IMR-90 (cell line): ENCODE measurements around the gene CDH9. TPM values are rescaled to one million over a fixed set of nuclear protein-coding genes. Genes with fewer than 3 reads are reported as not detected.

Experiments
- ATAC-seq: fragments of 200-7000 bp; cut with Tn5 transposase; 2 replicates; pipeline ENCODE4 v1.9.1; 2020; ENCODE audit warnings: low read depth, mild to moderate bottlenecking, moderate library complexity
- BruUV-seq: library from RNA; stranded (reverse); fragments of 400-500 nt; replicated peaks from 2 replicates; lab custom pipeline; 2021; lab: Mats Ljungman, UMichigan
- CTCF ChIA-PET: fragments of 300-600 bp; formaldehyde crosslinking; extraction: SDS; loops from one replicate; lab custom pipeline; 2021; ENCODE audit warnings: antibody characterized with exemption; lab: Yijun Ruan, JAX
- POLR2A ChIA-PET: fragments of 300-600 bp; sonication (Branson Sonifier 250); formaldehyde crosslinking; loops from one replicate; lab custom pipeline; 2022; ENCODE audit warnings: antibody characterized with exemption; ENCODE audit not compliant: unreplicated experiment; lab: Charles Lee
- DNase-seq: peaks from one replicate; pipeline ENCODE4 v3.0.0; 2013
- H2AFZ ChIP-seq: replicated peaks from 2 replicates; pipeline ENCODE3; 2013; ENCODE audit warnings: low read length, mild to moderate bottlenecking; ENCODE audit not compliant: poor library complexity
- H2AK5ac ChIP-seq: 2 replicates; pipeline ENCODE4 v1.6.1; 2013; ENCODE audit warnings: low read depth, low read length, inconsistent platforms
- H2AK9ac ChIP-seq: replicated peaks from 2 replicates; pipeline ENCODE3; 2013; ENCODE audit warnings: mild to moderate bottlenecking, low read depth, low read length, moderate library complexity; ENCODE audit not compliant: poor library complexity
- H2BK120ac ChIP-seq: 2 replicates; pipeline ENCODE4 v1.6.1; 2013; ENCODE audit warnings: low read depth, low read length, inconsistent platforms
- H2BK15ac ChIP-seq: 3 replicates; pipeline ENCODE4 v1.6.1; 2013; ENCODE audit warnings: low read depth, low read length, inconsistent platforms
- H2BK20ac ChIP-seq: 2 replicates; pipeline ENCODE4 v1.6.1; 2013; ENCODE audit warnings: low read depth, mild to moderate bottlenecking, inconsistent platforms, low read length, moderate library complexity
- H2BK5ac ChIP-seq: 2 replicates; pipeline ENCODE4 v1.6.1; 2013; ENCODE audit warnings: mild to moderate bottlenecking, low read depth, low read length, inconsistent platforms; ENCODE audit not compliant: poor library complexity, severe bottlenecking
- H3K14ac ChIP-seq: replicated peaks from 2 replicates; pipeline ENCODE4 v1.6.1; 2013; ENCODE audit warnings: low read depth, low read length, inconsistent platforms
- H3K18ac ChIP-seq: 2 replicates; pipeline ENCODE4 v1.6.1; 2013; ENCODE audit warnings: low read depth, low read length, control low read depth
- H3K23ac ChIP-seq: 2 replicates; pipeline ENCODE4 v1.6.1; 2013; ENCODE audit warnings: low read depth, low read length, inconsistent platforms
- H3K27ac ChIP-seq: 2 replicates; pipeline ENCODE4 v1.5.1; 2013; ENCODE audit warnings: mild to moderate bottlenecking, control low read depth, low read length; ENCODE audit not compliant: insufficient read depth
- H3K27me3 ChIP-seq: 2 replicates; pipeline ENCODE4 v1.6.1; 2013; ENCODE audit warnings: low read length; ENCODE audit not compliant: control insufficient read depth, insufficient read depth
- H3K36me3 ChIP-seq: 2 replicates; pipeline ENCODE4 v1.6.1; 2013; ENCODE audit warnings: low read length, mixed read lengths; ENCODE audit not compliant: control insufficient read depth, insufficient read depth
- H3K4ac ChIP-seq: 2 replicates; pipeline ENCODE4 v1.6.1; 2013; ENCODE audit warnings: low read depth, low read length, inconsistent platforms
- H3K4me1 ChIP-seq: 2 replicates; pipeline ENCODE4 v1.6.1; 2013; ENCODE audit warnings: low read length, mixed read lengths; ENCODE audit not compliant: control insufficient read depth, insufficient read depth
- H3K4me2 ChIP-seq: 2 replicates; pipeline ENCODE4 v1.6.1; 2013; ENCODE audit warnings: low read depth, mild to moderate bottlenecking, control low read depth, low read length, moderate library complexity
- H3K4me3 ChIP-seq: 2 replicates; pipeline ENCODE4 v1.5.1; 2013; ENCODE audit warnings: low read depth, mild to moderate bottlenecking, control low read depth, low read length, moderate library complexity; ENCODE audit not compliant: insufficient read depth
- H3K56ac ChIP-seq: 2 replicates; pipeline ENCODE4 v1.6.1; 2013; ENCODE audit warnings: low read length, inconsistent platforms; ENCODE audit not compliant: insufficient read depth; ENCODE audit errors: extremely low read depth
- H3K79me1 ChIP-seq, 2 experiments: 2 replicates each; pipeline ENCODE4 v1.6.1; 2013; ENCODE audit warnings: low read length in 2 of 2, inconsistent platforms in 1 of 2, low read depth in 1 of 2
- H3K9ac ChIP-seq: 2 replicates; pipeline ENCODE4 v1.6.1; 2013; ENCODE audit warnings: low read depth, low read length, control low read depth
- H3K9me1 ChIP-seq: 2 replicates; pipeline ENCODE4 v1.6.1; 2013; ENCODE audit warnings: low read length, inconsistent platforms; ENCODE audit not compliant: insufficient read depth
- H3K9me3 ChIP-seq: 2 replicates; pipeline ENCODE4 v1.6.1; 2013; ENCODE audit warnings: low read length; ENCODE audit not compliant: control insufficient read depth, insufficient read depth
- H4K20me1 ChIP-seq: 2 replicates; pipeline ENCODE4 v1.6.1; 2013; ENCODE audit warnings: low read length, inconsistent platforms; ENCODE audit not compliant: insufficient read depth
- H4K5ac ChIP-seq: 2 replicates; pipeline ENCODE4 v1.6.1; 2013; ENCODE audit warnings: mild to moderate bottlenecking, low read depth, low read length, control low read depth
- H4K8ac ChIP-seq, 2 experiments: 2 replicates each; pipeline ENCODE4 v1.6.1; 2013; ENCODE audit warnings: low read depth in 2 of 2, low read length in 2 of 2, control low read depth in 1 of 2, inconsistent platforms in 1 of 2
- H4K91ac ChIP-seq: 2 replicates; pipeline ENCODE4 v1.6.1; 2013; ENCODE audit warnings: low read depth, low read length, inconsistent platforms; ENCODE audit not compliant: insufficient read depth
- FOS ChIP-seq: fragments of 150-350 bp; IDR thresholded peaks from 2 replicates; pipeline ENCODE4 v1.6.1; 2016; ENCODE audit warnings: low read depth, low read length
- RAD21 ChIP-seq: IDR thresholded peaks from 2 replicates; pipeline ENCODE4 v1.6.1; 2012; ENCODE audit warnings: low read length, improper control_type of control experiment
- RFX5 ChIP-seq: IDR thresholded peaks from 2 replicates; pipeline ENCODE4 v1.8.0; 2012; ENCODE audit warnings: low read depth, mild to moderate bottlenecking, low read length, moderate library complexity
- SMC3 ChIP-seq: fragments of 150-350 bp; IDR thresholded peaks from 2 replicates; pipeline ENCODE4 v1.6.1; 2016; ENCODE audit warnings: low read depth, mild to moderate bottlenecking, antibody characterized with exemption, low read length, moderate library complexity
- WGBS, 2 experiments: methylation state at CpG; one replicate each; pipeline versions ENCODE4 v1.1.5 to v1.1.7; 2013; ENCODE audit warnings: missing lambda C conversion rate in 2 of 2; ENCODE audit not compliant: insufficient read length in 1 of 2; ENCODE audit errors: extremely low coverage in 2 of 2; 5-methylcytosine and 5-hydroxymethylcytosine counted together
- dilution Hi-C: fragments of 300-500 bp; cut with HindIII; formaldehyde crosslinking; loops from one replicate; pipeline ENCODE4 v1.14.3; 2018; ENCODE audit warnings: low sequenced_read_pairs; ENCODE audit not compliant: unreplicated experiment
- in situ Hi-C: fragments of 300-500 bp; cut with MboI; formaldehyde crosslinking; loops from 3 replicates; pipeline ENCODE4 v1.14.3; 2019; ENCODE audit warnings: low sequenced_read_pairs, inconsistent platforms, mixed read lengths
- intact Hi-C: fragments of 100-400 bp; cut with micrococcal nuclease; formaldehyde crosslinking; loops from 2 replicates; pipeline ENCODE4 v1.10.0; 2022
- polyA plus RNA-seq, 3 experiments: library from polyadenylated mRNA; depleted of rRNA; stranded (reverse); fragments of >200 nt; gene quantifications; 2 replicates each; pipeline ENCODE4 v1.2.3, GENCODE V29; 2012; ENCODE audit warnings: low replicate concordance in 1 of 3
- total RNA-seq: library from RNA; depleted of rRNA; stranded (reverse); fragments of >200 nt; gene quantifications from 2 replicates; pipeline ENCODE4 v1.2.3, GENCODE V29; 2012

CDH9 gene
- total and polyA plus RNA-seq, 2 of the 4 experiments (the other 2 are of a cell fraction): not detected

DNA sequence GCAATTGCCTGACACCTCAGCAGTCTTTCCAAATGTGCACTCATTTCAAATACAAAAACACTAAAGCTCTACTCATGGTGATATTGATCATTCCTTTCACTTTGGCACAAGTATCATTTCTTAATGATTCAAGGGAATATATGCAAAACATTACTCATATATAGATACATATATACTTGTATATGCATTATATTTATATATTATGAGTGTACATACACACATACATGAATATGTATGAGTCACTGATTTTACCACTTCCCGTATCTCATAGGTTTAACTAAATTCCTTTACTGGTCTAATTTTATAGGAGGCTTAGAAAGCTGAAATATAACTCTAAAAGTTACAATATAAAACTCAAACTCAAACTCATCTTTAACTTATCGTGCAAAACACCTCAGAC, 156.5 kb downstream of the CDH9 start:
- Histone ChIP-seq H4K8ac (no peak overlapping the region), H3K9me1 (no peaks in the 10 kb centered on the region), H3K4ac (no peak overlapping the region), H2BK5ac (no peak overlapping the region), H4K5ac (no peak overlapping the region), H3K79me1 (no peaks in the 10 kb centered on the region), H4K91ac (no peak overlapping the region), H2AFZ (no peak overlapping the region), H2BK20ac (no peak overlapping the region), H2BK120ac (no peak overlapping the region), H3K23ac (no peak overlapping the region), H3K18ac (no peak overlapping the region), H3K9ac (no peak overlapping the region), H3K4me3 (no peak overlapping the region), H3K27ac (no peak overlapping the region), H4K20me1 (no peaks in the 10 kb centered on the region), H2AK5ac (no peak overlapping the region), H3K14ac (no peak overlapping the region), H3K4me2 (no peak overlapping the region), H3K4me1 (no peaks in the 10 kb centered on the region), H3K27me3 (no peaks in the 10 kb centered on the region), H3K36me3 (no peaks in the 10 kb centered on the region), H3K9me3 (peaks cover 2% of the 10 kb centered on the region; the same call in 1 of the 2 replicates), H2BK15ac (no peak overlapping the region), H2AK9ac (no peak overlapping the region), H3K56ac (no peak overlapping the region)
- no peak for DNase-seq
- dilution Hi-C loops: no loop called here
- intact Hi-C loops: loop anchor here (5.0 kb wide), 1 partner anchor 1175 kb away; no protein-coding TSS in a partner anchor
- ChIA-PET POLR2A (no interaction called here), CTCF (no interaction called here)
- in situ Hi-C loops: no loop called here
- no peak for ATAC-seq
- TF ChIP-seq RFX5 (no peak), RAD21 (no peak), FOS (no peak), SMC3 (no peak)
- no CpG with 5 or more reads among the region's 2 CpGs for WGBS, 2 experiments
- BruUV-seq: no TSS peak
